H9 (cell line): ENCODE results near the gene SEMA4D. TPM values are rescaled to one million over a fixed set of nuclear protein-coding genes. Genes with fewer than 3 reads are reported as not detected.

Source experiments
- DNase-seq: peaks from one replicate; pipeline ENCODE4 v3.0.0-alpha.2; 2017
- H2AFZ ChIP-seq: one replicate; pipeline ENCODE4 v1.6.1; 2013; ENCODE audit warnings: mild to moderate bottlenecking, low read length, control low read depth, moderate library complexity
- H2AK5ac ChIP-seq: 2 replicates; pipeline ENCODE4 v1.6.1; 2013; ENCODE audit warnings: low read length, control low read depth, mixed read lengths; ENCODE audit not compliant: insufficient read length
- H2BK120ac ChIP-seq: one replicate; pipeline ENCODE4 v1.6.1; 2013; ENCODE audit warnings: low read depth, mild to moderate bottlenecking, low read length, control low read depth, inconsistent platforms; ENCODE audit not compliant: poor library complexity, severe bottlenecking
- H2BK12ac ChIP-seq: 2 replicates; pipeline ENCODE4 v1.6.1; 2013; ENCODE audit warnings: low read length, control low read depth, mixed read lengths, low read depth; ENCODE audit not compliant: insufficient read length
- H2BK15ac ChIP-seq: 2 replicates; pipeline ENCODE4 v1.6.1; 2013; ENCODE audit warnings: low read depth, low read length, control low read depth
- H2BK20ac ChIP-seq: one replicate; pipeline ENCODE4 v1.6.1; 2013; ENCODE audit warnings: low read depth, mild to moderate bottlenecking, low read length, control low read depth, inconsistent platforms; ENCODE audit not compliant: poor library complexity, severe bottlenecking
- H2BK5ac ChIP-seq: 2 replicates; pipeline ENCODE4 v1.6.1; 2013; ENCODE audit warnings: low read length, control low read depth, mixed read lengths; ENCODE audit not compliant: insufficient read length
- H3K14ac ChIP-seq: 2 replicates; pipeline ENCODE4 v1.6.1; 2013; ENCODE audit warnings: low read length, control low read depth; ENCODE audit not compliant: insufficient read depth
- H3K18ac ChIP-seq: 2 replicates; pipeline ENCODE4 v1.6.1; 2013; ENCODE audit warnings: low read depth, mild to moderate bottlenecking, mixed read lengths, low read length, control low read depth; ENCODE audit not compliant: insufficient read length
- H3K23ac ChIP-seq: 2 replicates; pipeline ENCODE4 v1.6.1; 2013; ENCODE audit warnings: low read length, control low read depth, mixed read lengths, low read depth; ENCODE audit not compliant: insufficient read length
- H3K23me2 ChIP-seq: 2 replicates; pipeline ENCODE4 v1.6.1; 2013; ENCODE audit warnings: low read depth, mild to moderate bottlenecking, mixed read lengths, low read length, control low read depth; ENCODE audit not compliant: insufficient read length, poor library complexity, severe bottlenecking
- H3K27ac ChIP-seq: 2 replicates; pipeline ENCODE4 v1.5.1; 2013; ENCODE audit warnings: low read length, control low read depth, mixed read lengths, low read depth; ENCODE audit not compliant: insufficient read length
- H3K27me3 ChIP-seq: 2 replicates; pipeline ENCODE4 v1.6.1; 2013; ENCODE audit warnings: low read length, control low read depth, inconsistent platforms; ENCODE audit not compliant: insufficient read depth
- H3K4ac ChIP-seq: 2 replicates; pipeline ENCODE4 v1.6.1; 2013; ENCODE audit warnings: low read depth, mild to moderate bottlenecking, control low read depth, inconsistent platforms, low read length, moderate library complexity
- H3K4me1 ChIP-seq: 2 replicates; pipeline ENCODE4 v1.6.1; 2013; ENCODE audit warnings: low read length, control low read depth, inconsistent platforms; ENCODE audit not compliant: insufficient read depth
- H3K4me2 ChIP-seq: 2 replicates; pipeline ENCODE4 v1.6.1; 2013; ENCODE audit warnings: low read length, control low read depth, mixed read lengths; ENCODE audit not compliant: insufficient read length, insufficient read depth
- H3K56ac ChIP-seq: 2 replicates; pipeline ENCODE4 v1.6.1; 2013; ENCODE audit warnings: low read depth, mild to moderate bottlenecking, mixed read lengths, low read length, control low read depth; ENCODE audit not compliant: insufficient read length
- H3K79me1 ChIP-seq: 2 replicates; pipeline ENCODE4 v1.6.1; 2013; ENCODE audit warnings: low read depth, mild to moderate bottlenecking, moderate library complexity, low read length, control low read depth, inconsistent platforms; ENCODE audit not compliant: insufficient read depth, poor library complexity, severe bottlenecking
- H3K79me2 ChIP-seq: 2 replicates; pipeline ENCODE4 v1.6.1; 2013; ENCODE audit warnings: low read length, control low read depth, inconsistent platforms; ENCODE audit not compliant: insufficient read depth
- H3K9ac ChIP-seq: 2 replicates; pipeline ENCODE4 v1.6.1; 2013; ENCODE audit warnings: low read length, control low read depth, mixed read lengths; ENCODE audit not compliant: insufficient read length; ENCODE audit errors: extremely low read depth
- H3K9me3 ChIP-seq: one replicate; pipeline ENCODE4 v1.6.1; 2013; ENCODE audit warnings: low read depth, low read length, inconsistent platforms; ENCODE audit not compliant: control insufficient read depth
- H3T11ph ChIP-seq: one replicate; pipeline ENCODE4 v1.6.1; 2013; ENCODE audit warnings: mild to moderate bottlenecking, low read length, control low read depth, inconsistent platforms
- H4K20me1 ChIP-seq: one replicate; pipeline ENCODE4 v1.6.1; 2013; ENCODE audit not compliant: control insufficient read depth, insufficient read length, insufficient read depth
- H4K5ac ChIP-seq: 2 replicates; pipeline ENCODE4 v1.6.1; 2013; ENCODE audit warnings: low read depth, mild to moderate bottlenecking, mixed read lengths, low read length, control low read depth; ENCODE audit not compliant: insufficient read length
- H4K8ac ChIP-seq: replicated peaks from 2 replicates; pipeline ENCODE4 v1.6.1; 2013; ENCODE audit warnings: low read length, control low read depth, mixed read lengths, low read depth; ENCODE audit not compliant: insufficient read length
- H4K91ac ChIP-seq: 2 replicates; pipeline ENCODE4 v1.6.1; 2013; ENCODE audit warnings: low read depth, mild to moderate bottlenecking, moderate library complexity, mixed read lengths, low read length, control low read depth; ENCODE audit not compliant: insufficient read length
- H3K27ac Mint-ChIP-seq, 3 experiments: 2 replicates in 2 of 3; 3 replicates in 1 of 3; pipeline ENCODE4 v1.8.0; 2020 to 2021; ENCODE audit warnings: mixed read lengths in 3 of 3, mild to moderate bottlenecking in 1 of 3, moderate library complexity in 1 of 3
- H3K27me3 Mint-ChIP-seq: 2 replicates; pipeline ENCODE4 v1.8.0; 2021; ENCODE audit warnings: low read depth, mild to moderate bottlenecking, moderate library complexity, mixed read lengths
- H3K36me3 Mint-ChIP-seq, 3 experiments: 2 replicates in 2 of 3; 3 replicates in 1 of 3; pipeline ENCODE4 v1.8.0; 2020 to 2021; ENCODE audit warnings: low read depth in 3 of 3, mixed read lengths in 3 of 3; ENCODE audit not compliant: insufficient read depth in 1 of 3
- H3K4me1 Mint-ChIP-seq, 2 experiments: 2 replicates each; pipeline ENCODE4 v1.8.0; 2020; ENCODE audit warnings: mixed read lengths in 2 of 2
- H3K4me3 Mint-ChIP-seq, 2 experiments: 2 replicates in 1 of 2; 3 replicates in 1 of 2; pipeline ENCODE4 v1.8.0; 2020 to 2021; ENCODE audit warnings: mild to moderate bottlenecking in 2 of 2, mixed read lengths in 2 of 2, moderate library complexity in 1 of 2
- H3K9me3 Mint-ChIP-seq, 2 experiments: 2 replicates in 1 of 2; 3 replicates in 1 of 2; pipeline ENCODE4 v1.8.0; 2020; ENCODE audit warnings: mild to moderate bottlenecking in 2 of 2, mixed read lengths in 2 of 2, moderate library complexity in 1 of 2
- WGBS: extraction: QIAGEN DNeasy Blood & Tissue Kit; methylation state at CpG from one replicate; pipeline ENCODE4 v1.1.7; 2013; ENCODE audit warnings: missing lambda C conversion rate, low lambda C conversion rate, mixed read lengths; ENCODE audit not compliant: insufficient read length; ENCODE audit errors: extremely low coverage; 5-methylcytosine and 5-hydroxymethylcytosine counted together
- total RNA-seq: library from RNA; stranded (reverse); gene quantifications from 2 replicates; pipeline ENCODE4 v1.2.1, GENCODE V29; 2021
- TF ChIP-seq, protein P1 (sequence below): fragments of 200-600 bp; sonication (generic); conservative IDR thresholded peaks from 3 replicates; pipeline ENCODE4 v1.8.0; 2021; ENCODE audit warnings: antibody characterized with exemption, mild to moderate bottlenecking

The SEMA4D gene
- total RNA-seq, 1 experiment from 2014 or later = 47.2 TPM

DNA sequence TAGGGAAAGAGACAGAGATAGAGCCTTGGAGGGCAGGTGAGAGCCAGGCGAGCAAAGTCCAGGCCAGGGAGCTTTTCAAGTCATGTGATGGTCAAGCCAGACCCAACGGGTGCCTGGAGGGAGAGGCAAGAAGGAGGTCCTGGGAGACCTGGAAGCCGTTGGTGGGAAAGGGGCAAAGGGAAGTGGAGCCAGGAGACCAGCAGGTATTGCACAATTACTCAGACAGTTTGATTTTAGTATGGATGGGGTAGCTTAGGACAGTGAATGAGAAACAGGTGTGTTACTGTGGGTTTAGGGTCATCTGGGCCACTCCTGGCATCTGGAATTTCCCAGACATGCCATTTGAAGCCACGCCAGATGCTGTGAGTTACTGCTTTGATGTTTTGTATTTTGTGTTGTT, 174.5 kb downstream of the SEMA4D start:
- Histone ChIP-seq H3K9ac (no peak overlapping the region), H4K5ac (no peak overlapping the region), H3K4ac (no peak overlapping the region), H3K79me1 (peaks cover 10% of the 10 kb centered on the region), H2AFZ (no peak overlapping the region), H2BK15ac (no peak overlapping the region), H3T11ph (no peak overlapping the region), H2AK5ac (no peak overlapping the region), H2BK5ac (no peak overlapping the region), H3K56ac (no peak overlapping the region), H4K91ac (no peak overlapping the region), H2BK12ac (no peak overlapping the region), H4K8ac (no peak overlapping the region), H3K23ac (no peak overlapping the region), H3K27ac (no peak overlapping the region), H3K14ac (no peak overlapping the region), H3K4me2 (no peak overlapping the region), H2BK20ac (no peak overlapping the region), H2BK120ac (no peak overlapping the region), H3K27me3 (no peaks in the 10 kb centered on the region), H4K20me1 (no peaks in the 10 kb centered on the region), H3K4me1 (no peaks in the 10 kb centered on the region), H3K9me3 (no peaks in the 10 kb centered on the region), H3K23me2 (peaks cover 4% of the 10 kb centered on the region), H3K79me2 (peaks cover 18% of the 10 kb centered on the region; the same call in 1 of the 2 replicates), H3K18ac (no peak overlapping the region)
- Mint-ChIP-seq H3K4me3 (no peak overlapping the region), H3K9me3 (no peaks in the 10 kb centered on the region), H3K4me1 (peaks cover 7 to 9% of the 10 kb centered on the region in 2 experiments), H3K27ac (peak overlapping the region in 2 of 3 experiments; percentile 5 to 12; a peak in 3 of 7 replicates), H3K27me3 (no peaks in the 10 kb centered on the region), H3K36me3 (peaks cover 9 to 53% (median 43%) of the 10 kb centered on the region in 3 experiments; a peak in 6 of 7 replicates)
- TF ChIP-seq, protein P1, sequence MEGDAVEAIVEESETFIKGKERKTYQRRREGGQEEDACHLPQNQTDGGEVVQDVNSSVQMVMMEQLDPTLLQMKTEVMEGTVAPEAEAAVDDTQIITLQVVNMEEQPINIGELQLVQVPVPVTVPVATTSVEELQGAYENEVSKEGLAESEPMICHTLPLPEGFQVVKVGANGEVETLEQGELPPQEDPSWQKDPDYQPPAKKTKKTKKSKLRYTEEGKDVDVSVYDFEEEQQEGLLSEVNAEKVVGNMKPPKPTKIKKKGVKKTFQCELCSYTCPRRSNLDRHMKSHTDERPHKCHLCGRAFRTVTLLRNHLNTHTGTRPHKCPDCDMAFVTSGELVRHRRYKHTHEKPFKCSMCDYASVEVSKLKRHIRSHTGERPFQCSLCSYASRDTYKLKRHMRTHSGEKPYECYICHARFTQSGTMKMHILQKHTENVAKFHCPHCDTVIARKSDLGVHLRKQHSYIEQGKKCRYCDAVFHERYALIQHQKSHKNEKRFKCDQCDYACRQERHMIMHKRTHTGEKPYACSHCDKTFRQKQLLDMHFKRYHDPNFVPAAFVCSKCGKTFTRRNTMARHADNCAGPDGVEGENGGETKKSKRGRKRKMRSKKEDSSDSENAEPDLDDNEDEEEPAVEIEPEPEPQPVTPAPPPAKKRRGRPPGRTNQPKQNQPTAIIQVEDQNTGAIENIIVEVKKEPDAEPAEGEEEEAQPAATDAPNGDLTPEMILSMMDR = no peak
- WGBS = no CpG with 5 or more reads among the region's 4 CpGs
- no peak for DNase-seq
